GM18526 (cell line): ENCODE data around the gene AHCYL2.

Experiments used
- POLR2A ChIP-seq: IDR thresholded peaks from 3 replicates; pipeline ENCODE4 v1.6.1; 2011; ENCODE audit not compliant: insufficient read length; ENCODE audit errors: extremely low read depth

AHCYL2 gene

DNA sequence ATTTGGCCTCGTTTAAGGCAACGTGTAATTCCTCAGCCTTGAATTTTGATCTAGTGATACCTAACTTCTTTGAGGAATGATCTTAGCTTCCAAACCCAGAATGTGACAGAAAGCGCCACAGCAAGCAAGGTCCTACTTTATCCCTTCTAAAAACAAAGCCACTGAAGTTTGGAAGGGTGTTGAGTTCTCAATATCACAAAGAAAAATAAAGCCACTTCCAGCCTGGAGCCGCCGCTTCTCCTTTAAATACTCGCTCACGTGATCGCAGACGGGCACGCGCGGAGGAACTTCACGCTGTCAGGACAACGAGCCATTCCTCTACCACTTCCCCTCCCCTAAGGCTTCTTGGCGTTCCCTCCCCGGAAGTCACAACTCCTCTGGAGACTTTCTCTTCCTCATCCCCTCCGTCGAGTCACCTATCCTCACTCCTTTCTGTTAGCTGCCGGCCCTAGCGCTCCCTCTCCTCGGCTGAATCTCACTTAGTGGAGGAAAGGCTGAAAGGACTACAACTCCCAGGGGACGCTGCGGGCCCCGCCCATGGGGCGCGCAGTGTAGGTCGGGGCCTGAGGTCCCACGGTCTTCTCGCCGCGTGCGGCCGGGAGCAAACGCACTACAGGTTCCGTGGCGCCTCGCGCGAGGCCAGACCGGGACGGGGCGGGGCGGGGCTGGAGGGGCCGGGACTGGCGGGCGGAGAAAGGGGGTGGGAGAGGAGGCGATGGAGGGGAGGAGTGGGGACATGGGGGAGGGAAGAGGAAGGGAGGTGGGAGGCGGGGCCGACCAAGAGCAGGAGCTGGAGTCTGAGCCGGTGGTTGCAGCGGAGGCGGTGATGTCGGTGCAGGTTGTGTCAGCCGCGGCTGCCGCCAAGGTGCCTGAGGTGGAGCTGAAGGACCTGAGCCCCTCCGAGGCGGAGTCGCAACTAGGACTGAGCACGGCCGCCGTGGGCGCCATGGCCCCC lies at the start of gene AHCYL2:
Gene AHCYL2 (plus strand): TSS at position 780 of the 955 bp plus-strand sequence.
- peak; percentile 53 for TF ChIP-seq POLR2A

DNA sequence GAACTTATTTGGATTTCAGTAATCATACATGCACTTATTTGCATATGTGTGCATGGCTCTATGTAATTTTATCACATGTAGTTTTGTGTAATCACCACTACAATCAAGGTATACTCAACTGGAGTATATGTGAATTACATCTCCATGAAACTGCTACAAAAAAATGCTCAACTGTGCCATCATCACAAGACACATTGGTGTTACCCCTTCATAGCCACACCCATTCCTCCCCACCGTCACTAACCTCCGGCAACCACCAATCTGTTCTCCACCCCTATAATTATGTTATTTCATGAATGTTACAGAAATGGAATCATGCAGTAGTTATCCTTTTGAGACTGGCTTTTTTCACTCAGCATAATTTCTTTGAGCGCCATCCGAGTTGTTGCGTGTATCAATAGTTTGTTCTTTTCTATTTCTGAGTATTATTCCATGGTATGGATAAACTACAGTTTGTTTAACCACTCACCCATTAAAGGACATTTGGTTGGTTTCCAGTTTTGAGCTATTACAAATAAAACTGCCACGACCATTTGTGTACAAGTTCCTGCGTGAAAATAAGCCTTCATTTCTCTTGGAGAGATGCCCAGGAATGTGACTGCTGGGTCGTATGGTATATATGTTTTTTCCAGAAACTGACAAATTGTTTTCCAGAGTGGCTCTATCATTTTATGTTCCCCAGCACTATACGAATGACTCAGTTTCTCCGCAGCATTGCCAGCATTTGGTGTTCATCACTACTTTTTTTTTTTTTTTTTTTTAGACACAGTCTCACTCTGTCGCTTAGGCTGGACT lies 47.7 kb upstream of the AHCYL2 start:
- TF ChIP-seq POLR2A: no peak

DNA sequence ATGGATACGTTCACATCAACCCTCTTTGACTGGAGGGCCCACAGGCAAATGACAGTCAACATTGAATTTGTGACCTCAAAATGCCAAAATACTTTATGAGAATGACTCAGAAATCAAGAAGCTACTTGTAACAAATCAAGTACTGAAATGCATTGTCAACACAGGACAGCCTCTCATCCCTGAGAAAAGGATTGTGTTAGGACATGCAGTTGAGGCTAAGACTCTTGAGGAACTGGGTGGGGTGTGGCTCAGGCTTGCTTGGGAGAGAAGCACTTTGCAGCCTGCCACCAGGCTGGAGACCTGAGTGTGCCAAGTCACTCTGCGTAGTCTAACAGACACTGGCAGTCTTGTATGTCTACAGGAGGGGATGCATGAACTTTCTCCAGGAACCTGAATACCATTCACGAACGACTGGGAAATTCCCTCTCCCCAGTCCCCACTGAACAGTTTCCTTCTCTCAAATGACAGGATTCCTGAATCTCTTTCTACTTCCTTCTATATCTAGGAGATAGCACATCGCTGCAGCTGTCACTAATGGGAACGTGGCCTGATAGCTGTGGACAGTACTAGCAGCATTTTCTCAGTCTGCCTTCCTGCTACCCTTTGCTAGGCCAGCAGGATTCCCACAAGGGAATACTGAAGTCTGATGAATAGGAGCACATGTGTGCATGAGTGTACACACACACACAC lies 39.7 kb upstream of the AHCYL2 start:
- TF ChIP-seq POLR2A: no peak

DNA sequence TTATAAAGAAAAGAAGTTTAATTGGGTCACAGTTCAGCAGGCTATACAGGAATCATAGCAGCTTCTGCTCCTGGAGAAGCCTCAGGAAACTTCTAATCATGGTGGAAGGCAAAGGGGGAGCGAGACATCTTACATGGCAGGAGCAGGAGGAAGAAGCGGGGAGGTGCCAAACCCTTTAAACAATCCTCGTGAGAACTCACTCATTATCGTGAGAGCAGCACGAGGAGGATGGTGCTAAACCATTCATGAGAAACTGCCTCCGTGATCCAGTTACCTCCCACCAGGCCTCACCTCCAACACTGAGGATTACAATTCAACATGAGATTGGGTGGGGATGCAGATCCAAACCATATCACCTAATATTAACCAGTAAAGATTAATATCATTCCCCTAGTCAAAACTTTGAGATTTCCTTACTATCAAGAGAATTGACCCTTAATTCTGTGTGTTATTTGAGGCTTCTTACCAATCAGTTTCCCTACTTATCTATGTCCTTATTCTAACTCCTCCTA lies 38.0 kb upstream of the AHCYL2 start:
- TF ChIP-seq POLR2A: no peak

DNA sequence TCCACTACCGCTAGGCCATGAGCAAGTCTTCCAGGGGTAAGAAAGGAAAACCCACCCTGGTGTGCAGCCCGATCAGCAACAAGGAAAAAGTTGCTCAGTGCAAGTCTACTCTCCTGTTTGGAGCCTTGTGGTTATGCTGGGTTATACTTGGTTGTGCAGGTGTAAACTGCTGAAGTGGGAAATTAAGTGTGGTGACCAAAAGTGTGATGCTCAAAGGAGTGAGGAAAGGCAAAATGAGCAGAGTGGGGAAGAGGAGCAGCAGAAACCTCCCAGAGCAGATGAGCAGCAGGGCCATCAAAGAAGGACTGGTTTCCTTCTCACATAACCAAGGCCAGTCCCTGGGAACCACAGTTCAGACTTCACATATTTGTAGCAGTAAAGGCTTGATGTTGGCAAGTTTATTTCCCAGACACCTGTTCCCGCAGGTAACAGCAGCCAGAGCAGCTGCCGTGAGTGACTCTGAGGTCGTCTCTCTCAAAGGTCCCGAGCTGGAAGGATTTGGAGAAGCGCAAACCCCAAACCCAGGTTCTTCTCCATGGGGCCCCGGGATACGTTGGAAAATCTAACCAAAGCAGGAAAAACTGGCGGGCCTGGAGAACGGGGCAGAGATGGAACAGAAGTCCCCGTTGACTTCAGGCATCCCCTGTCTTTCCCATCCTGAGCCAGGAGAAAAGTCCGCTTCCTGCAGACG lies 37.0 kb upstream of the AHCYL2 start:
- TF ChIP-seq POLR2A: no peak

DNA sequence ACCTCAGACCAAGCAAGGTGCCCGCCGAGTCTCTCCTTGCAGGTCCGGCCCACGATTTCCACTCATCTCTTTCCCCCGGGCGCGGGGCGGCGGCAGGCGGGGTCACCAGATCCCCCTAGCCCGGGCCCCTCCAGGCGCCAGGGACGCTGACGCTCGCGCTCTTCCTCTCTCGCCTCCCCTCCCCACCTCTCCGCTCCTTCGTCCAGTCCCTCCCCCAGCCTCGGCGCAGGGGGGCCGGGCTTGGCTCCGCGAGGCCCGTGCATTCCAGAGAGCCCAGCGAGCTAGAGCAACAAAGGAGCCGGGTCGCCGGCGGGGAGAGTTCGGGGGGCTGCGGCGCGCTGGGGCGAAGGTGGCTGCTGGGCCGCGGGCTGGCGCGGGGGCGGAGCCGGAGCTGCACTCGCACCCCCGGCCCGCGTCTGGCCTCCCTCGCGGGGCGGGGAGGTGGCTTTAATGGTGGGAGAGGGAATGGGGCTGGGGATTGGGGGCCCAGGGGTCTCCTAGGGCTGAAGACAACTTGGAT lies 36.4 kb upstream of the AHCYL2 start, which contains the start of gene SMO:
Gene SMO (plus strand): TSS at position 262 of the 520 bp plus-strand sequence. CDS start 519 bp downstream, outside the sequence.
- no peak for TF ChIP-seq POLR2A

DNA sequence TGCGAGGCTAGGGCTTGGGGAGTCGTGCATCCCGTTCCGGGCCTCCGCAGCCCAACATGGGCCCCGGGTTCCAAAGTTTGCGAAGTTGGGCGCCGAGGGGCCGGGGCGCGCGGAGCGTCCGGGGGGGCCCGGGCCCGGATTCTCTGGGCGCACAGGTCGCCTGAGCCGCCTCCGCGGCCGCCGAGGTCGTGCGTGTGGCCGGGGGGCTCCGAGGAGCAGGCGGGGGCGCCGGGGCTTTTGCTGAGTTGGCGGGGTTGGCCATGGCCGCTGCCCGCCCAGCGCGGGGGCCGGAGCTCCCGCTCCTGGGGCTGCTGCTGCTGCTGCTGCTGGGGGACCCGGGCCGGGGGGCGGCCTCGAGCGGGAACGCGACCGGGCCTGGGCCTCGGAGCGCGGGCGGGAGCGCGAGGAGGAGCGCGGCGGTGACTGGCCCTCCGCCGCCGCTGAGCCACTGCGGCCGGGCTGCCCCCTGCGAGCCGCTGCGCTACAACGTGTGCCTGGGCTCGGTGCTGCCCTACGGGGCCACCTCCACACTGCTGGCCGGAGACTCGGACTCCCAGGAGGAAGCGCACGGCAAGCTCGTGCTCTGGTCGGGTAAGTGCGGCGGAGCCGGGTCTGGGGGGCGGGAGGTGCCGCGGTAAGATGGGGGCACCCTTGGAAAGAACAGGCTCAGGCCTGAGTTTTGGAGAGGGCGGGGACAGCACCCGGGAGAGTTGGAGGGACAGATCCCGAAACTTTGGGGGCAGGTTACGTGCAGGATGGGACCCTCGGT lies 35.8 kb upstream of the AHCYL2 start:
- TF ChIP-seq POLR2A: no peak

DNA sequence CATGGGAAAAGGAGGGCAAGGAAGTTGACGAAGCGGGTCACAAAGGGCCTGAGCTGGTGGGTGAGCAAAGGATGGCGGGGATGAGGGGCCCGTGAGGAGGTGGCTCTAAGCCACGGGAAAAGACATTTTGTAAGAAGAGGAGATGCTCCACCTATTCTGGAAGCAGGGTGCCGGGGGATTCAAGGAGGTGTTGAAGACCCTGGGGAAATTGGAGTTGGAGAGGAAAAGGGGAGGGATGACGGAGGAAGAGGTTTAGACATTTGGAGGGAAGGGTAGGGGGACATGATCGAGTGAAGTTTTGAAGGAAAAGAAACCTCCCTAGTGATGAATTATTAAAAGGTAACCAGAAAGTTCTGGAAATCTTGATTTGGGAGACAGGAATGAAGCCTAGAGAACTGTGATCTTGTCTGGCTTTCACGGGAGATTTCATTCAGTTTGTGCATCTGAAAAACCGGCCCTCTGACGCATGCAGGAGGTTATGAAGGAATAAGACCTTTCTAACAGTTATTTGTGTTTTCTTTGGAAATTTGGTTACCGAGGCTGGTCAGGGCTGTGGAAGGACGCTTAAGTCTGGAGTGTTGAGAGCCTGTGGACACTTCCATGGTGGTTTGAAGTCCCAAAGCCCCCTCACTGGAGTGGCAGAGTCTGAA lies 35.0 kb upstream of the AHCYL2 start:
- TF ChIP-seq POLR2A: no peak

DNA sequence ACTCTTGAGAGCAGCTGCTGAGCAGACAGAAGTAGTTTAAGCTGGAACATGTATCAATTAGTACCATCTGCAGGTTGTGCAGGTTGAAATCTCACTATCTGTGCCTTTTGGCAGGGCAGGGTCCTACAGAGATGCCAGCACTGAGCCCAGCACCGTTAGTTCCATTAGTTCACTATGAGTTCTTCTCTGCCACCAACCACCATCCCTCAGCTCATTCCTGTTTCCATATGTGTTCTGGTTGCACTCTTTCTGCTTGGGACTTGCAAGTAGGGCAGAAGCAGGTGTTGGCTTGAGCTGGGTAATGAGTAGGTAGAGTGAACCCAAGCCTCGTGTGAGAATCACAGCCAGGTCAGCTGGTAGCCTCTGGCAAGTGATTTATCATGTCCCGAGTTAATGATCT lies 33.6 kb upstream of the AHCYL2 start:
- TF ChIP-seq POLR2A: no peak

DNA sequence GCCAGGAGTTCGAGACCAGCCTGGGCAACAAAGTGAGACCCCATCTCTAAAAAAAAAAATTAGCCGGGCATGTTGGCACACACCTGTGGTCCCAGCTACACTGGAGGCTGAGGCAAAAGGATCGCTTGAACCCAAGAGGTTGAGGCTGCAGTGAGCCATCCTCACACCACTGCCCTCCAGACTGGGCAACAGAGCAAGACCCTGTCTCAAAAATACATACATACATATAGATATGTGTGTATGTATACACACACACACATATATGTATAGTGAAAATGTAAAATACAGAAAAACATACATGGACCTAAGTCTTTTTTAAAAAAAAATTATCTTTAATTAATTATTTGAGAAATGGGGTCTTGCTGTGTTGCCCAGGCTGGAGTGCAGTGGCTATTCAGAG lies 30.9 kb upstream of the AHCYL2 start:
- TF ChIP-seq POLR2A: no peak

DNA sequence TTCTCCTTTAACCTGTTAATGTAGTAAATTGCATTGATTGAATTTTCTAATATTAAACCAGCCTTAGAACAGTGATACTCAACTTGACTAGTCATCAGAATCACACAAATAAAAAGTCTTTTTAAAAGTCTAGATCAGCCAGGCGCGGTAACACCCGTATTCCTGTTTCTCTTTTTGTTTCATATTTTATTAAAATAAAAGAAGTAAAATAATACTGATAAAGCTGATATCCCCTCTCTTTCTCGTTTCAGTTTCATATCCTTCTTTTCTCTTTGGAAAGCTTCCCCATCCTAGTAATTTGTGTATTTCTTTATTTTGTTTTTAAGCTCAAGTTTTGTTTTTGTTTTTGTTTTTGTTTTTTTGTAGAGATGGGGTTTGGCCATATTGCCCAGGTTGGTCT lies 27.1 kb upstream of the AHCYL2 start:
- no peak for TF ChIP-seq POLR2A

DNA sequence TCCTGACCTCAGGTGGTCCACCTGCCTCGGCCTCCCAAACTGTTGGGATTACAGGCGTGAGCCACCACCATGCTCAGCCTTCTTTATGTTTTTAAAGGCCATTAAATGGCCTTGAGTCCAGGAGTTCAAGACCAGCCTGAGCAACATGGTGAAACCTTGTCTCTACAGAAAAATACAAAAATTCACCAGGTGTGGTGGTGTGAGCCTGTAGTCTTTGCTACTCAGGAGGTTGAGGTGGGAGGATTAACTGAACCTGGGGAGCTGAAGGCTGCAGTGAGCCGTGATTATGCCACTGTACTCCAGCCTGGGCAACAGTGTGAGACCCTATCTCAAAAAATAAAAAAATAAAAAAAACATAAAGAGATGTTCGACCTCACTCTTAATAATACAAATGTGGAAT lies 25.4 kb upstream of the AHCYL2 start:
- TF ChIP-seq POLR2A: no peak
